Measurements from ENCODE around the gene CLEC4F. TPM values are rescaled to one million over a fixed set of nuclear protein-coding genes. Genes with fewer than 3 reads are reported as not detected.
"Not testable (repeated sequence)": the region's sequence is repeated elsewhere in the genome, so short reads cannot be mapped to it uniquely, and the experiment has no call there.

CLEC4F gene
- total RNA-seq, 1 experiment from 2014 or later: 0.17 TPM

DNA sequence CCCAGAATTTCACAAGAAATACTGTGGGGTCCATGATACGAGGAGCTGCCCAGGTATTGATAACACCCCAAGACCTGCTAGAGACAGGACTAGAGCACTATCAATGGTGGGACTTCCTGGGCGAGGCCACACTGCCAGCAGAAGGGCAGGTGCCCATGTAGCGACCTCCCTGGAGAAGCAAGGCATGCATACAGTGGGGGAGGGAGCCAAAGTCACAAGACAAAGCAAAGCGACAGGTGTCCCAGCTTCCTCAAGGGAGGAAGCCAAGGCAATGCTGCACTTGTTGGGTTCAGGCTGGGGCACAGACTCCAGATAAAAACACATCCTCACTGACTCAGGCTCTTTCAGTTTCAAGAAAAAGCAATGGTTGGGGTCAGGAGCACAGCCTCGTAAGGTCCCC lies 7.7 kb upstream of the CLEC4F start:
- no peak for DNase-seq (ENCODE audit: low spot score)

DNA sequence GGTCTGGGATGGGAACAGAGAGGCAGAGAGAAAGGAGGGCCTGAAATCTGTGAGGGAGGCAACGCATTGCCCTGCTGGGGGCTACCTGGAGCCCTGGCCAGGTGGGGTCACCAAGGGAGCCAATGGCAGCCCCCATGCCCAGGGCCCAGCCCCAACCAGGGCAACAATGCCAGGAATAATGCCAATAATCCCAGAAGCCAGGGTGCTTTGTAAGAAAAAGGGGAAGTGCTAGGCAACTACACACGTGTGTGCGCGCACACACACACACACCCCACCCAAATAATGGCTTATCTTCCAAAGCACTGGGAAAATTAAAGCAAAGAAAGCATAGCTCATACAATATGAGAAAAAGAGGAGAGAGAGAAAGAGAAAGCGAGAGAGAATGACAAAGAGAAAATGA lies 7.0 kb upstream of the CLEC4F start:
- in situ Hi-C loops (cut with HindIII; ENCODE audit: low sequenced_read_pairs): no loop called here
- DNase-seq (ENCODE audit: low spot score): no peak

More for the DNA sequence above, 7.7 kb upstream of the CLEC4F start:
- in situ Hi-C loops (cut with HindIII; ENCODE audit: low sequenced_read_pairs): no loop called here

- in situ Hi-C loops (cut with HindIII; ENCODE audit: low sequenced_read_pairs): no loop called here
Observed at GRCh38 chr2:70826696-70827350, 6.4 kb upstream of the CLEC4F start.

GRCh38 chr2:70823249-70823648 lies 2.9 kb upstream of the CLEC4F start:
- DNase-seq (ENCODE audit: low spot score): no peak
- in situ Hi-C loops (cut with HindIII; ENCODE audit: low sequenced_read_pairs): no loop called here

More at GRCh38 chr2:70826696-70827350, 6.4 kb upstream of the CLEC4F start:
- no peak for DNase-seq (ENCODE audit: low spot score)

DNA sequence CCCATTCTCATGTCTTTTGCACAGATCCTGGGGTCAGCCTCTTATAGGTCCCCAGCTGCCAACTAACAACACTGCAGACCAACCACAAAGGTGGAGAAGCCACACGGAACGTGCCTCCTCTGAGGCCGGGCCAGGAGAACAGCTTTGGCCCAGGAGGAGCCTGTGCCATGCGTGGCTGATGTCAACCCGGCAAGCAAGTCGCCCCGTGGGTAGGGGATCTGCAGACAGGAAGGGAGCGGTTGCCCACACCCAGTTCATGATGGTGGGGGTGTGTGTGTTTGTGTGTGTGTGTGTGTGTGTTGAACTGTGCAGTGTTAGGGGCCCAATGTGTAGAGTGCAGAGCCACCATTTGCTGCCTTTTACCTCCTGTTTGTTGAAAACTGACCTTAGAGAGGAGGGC lies 2.4 kb upstream of the CLEC4F start:
- in situ Hi-C loops (cut with HindIII; ENCODE audit: low sequenced_read_pairs): no loop called here
- DNase-seq (ENCODE audit: low spot score): no peak

- in situ Hi-C loops (cut with HindIII; ENCODE audit: low sequenced_read_pairs): no loop called here
Observed at GRCh38 chr2:70817284-70817954, 3.0 kb downstream of the CLEC4F start.

DNA sequence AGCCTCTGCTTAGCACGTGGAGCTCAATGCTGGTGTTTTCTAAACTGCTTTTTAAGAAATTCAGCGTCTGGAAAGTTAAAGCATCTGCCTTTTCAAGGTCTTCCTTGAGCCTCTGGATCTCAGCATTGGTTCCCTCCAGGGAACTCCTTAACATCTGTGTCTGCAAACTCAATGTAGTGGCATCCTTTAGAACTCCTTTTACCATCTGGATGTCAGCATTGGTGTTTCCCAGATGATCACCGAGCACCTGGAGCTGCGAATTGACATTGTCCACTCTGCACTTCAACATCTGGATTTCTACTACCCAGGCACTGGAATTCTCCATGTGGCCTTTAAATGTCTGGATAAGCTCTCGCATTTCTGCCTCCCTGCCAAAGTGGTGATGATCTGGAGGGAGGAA lies 3.7 kb downstream of the CLEC4F start:
- no peak for DNase-seq (ENCODE audit: low spot score)
- in situ Hi-C loops (cut with HindIII; ENCODE audit: low sequenced_read_pairs): no loop called here

More at GRCh38 chr2:70817284-70817954, 3.0 kb downstream of the CLEC4F start:
- DNase-seq (ENCODE audit: low spot score): no peak

DNA sequence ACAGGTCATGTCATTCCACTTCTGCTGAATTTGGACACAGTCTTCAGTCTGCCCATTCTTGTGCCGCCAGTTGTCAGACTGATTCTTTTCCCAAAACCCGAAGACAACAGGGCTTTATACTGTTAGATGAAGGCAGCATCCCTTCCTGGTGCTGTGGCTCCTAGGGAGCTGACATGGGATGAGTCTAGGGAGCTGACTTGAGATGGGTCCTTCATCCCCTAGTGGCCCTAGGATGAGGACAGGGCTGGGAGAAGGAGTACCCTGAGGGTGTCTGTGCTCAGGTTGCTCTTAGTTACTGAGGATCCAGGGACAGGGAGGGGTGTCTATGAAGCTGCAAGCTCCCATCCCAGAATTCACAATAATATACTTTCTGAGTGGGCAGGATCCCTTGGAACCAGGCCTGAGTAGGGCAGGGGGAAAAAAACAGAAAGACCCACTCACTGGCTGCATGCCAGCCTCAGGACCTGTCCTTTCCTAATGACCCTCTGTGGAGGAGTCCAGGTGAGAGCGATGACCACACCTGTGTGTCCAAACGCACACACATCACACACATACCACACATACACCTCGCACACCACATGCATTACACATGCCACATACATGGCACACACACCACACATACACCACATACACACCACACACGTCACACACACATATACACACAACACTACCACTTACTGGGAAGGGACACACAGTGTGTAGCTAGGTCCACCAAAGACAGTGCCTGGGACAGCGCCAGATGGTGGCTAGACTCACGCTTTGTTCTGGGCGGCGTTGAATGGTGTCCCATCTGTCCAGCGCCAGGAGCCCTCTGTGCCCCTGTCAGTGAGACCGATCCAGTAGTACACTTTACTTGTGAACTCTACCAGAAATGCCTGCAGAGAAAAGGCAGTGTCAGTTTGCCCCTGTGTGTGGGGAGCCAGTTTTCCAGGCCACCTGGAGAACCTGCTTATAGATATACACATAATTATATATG lies 11.1 kb downstream of the CLEC4F start:
- in situ Hi-C loops (cut with HindIII; ENCODE audit: low sequenced_read_pairs): no loop called here
- no peak for DNase-seq (ENCODE audit: low spot score)

GRCh38 chr2:70807828-70808118 lies 12.6 kb downstream of the CLEC4F start:
- in situ Hi-C loops (cut with HindIII; ENCODE audit: low sequenced_read_pairs): no loop called here
- DNase-seq (ENCODE audit: low spot score): no peak

- DNase-seq (ENCODE audit: low spot score): no peak
Observed at GRCh38 chr2:70807102-70807827, 13.1 kb downstream of the CLEC4F start.

GRCh38 chr2:70806620-70807019 lies 13.8 kb downstream of the CLEC4F start:
- DNase-seq (ENCODE audit: low spot score): no peak

More at GRCh38 chr2:70807102-70807827, 13.1 kb downstream of the CLEC4F start:
- in situ Hi-C loops (cut with HindIII; ENCODE audit: low sequenced_read_pairs): no loop called here

DNA sequence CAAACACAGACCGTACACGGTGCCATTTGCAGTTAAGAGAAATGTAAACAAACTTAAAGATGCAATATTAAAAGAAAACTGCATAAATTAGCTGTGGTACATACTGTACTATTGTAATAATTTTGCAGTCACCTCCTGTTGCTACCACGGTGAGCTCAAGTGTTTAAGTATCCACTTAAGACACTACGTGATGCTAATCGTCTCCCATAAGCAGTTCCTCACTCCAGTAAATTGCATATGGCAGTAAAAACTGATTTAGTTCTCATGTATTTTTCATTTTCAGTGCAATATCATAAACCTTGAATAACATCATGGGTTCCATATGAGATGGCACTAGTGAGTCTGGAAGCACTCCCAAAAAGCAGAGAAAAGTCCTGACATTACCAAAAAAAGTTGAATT lies 14.4 kb downstream of the CLEC4F start:
- no peak for DNase-seq (ENCODE audit: low spot score)
- in situ Hi-C loops (cut with HindIII; ENCODE audit: low sequenced_read_pairs): no loop called here

More at GRCh38 chr2:70806620-70807019, 13.8 kb downstream of the CLEC4F start:
- in situ Hi-C loops (cut with HindIII; ENCODE audit: low sequenced_read_pairs): no loop called here

- in situ Hi-C loops (cut with HindIII; ENCODE audit: low sequenced_read_pairs): no loop called here
- DNase-seq (ENCODE audit: low spot score): no peak
Observed at GRCh38 chr2:70801607-70802263, 18.7 kb downstream of the CLEC4F start.

DNA sequence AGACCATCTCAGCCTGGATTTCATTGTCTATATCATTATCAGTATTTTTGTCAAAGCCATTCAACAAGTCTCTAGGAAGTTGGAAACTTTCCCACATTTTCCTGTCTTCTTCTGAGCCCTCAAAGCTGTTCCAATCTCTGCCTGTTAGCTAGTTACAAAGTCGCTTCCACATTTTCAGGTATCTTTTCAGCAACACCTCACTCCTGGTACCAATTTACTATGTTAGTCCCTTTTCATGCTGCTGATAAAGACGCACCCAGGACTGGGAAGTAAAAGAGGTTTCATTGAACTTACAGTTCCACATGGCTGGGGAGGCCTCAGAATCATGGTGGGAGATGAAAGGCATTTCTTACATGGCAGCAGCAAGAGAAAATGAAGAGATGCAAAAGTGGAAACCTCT lies 20.7 kb downstream of the CLEC4F start:
- DNase-seq (ENCODE audit: low spot score): no peak
- in situ Hi-C loops (cut with HindIII; ENCODE audit: low sequenced_read_pairs): no loop called here

- DNase-seq (ENCODE audit: low spot score); in situ Hi-C loops (cut with HindIII; ENCODE audit: low sequenced_read_pairs): not testable (repeated sequence)
Observed at GRCh38 chr2:70797996-70798395, 22.4 kb downstream of the CLEC4F start.

DNA sequence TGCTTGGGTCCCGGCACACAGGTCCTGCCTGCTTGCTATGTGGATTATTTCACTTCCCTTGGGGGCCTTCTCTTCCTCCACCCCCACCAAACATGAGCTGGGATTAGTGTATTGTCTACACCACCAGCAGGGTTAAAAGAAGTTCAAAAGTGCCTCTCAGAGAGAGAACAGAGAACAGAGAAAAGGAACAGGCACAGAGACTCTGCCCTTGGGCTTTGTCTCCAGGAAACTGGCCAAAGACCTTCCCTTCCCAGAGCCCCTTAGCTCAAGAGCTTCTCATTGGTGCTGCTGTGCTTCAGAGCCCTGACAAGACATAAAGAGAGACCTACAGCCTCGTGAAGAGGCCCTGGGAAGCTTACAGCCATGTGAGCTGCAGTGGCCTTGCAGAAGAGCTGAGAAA lies 22.9 kb downstream of the CLEC4F start:
- in situ Hi-C loops (cut with HindIII; ENCODE audit: low sequenced_read_pairs): no loop called here
- no peak for DNase-seq (ENCODE audit: low spot score)

- in situ Hi-C loops (cut with HindIII; ENCODE audit: low sequenced_read_pairs): no loop called here
- no peak for DNase-seq (ENCODE audit: low spot score)
Observed at GRCh38 chr2:70796262-70796661, 24.1 kb downstream of the CLEC4F start.

GRCh38 chr2:70795164-70795995 lies 25.0 kb downstream of the CLEC4F start:
- in situ Hi-C loops (cut with HindIII; ENCODE audit: low sequenced_read_pairs): no loop called here
- DNase-seq (ENCODE audit: low spot score): no peak
